Measurements from ENCODE around the gene SNAP29. TPM values are rescaled to one million over a fixed set of nuclear protein-coding genes. Genes with fewer than 3 reads are reported as not detected.

SNAP29 gene
- total and polyA plus RNA-seq, 9 of the 15 experiments (the other 6 are each of a cell fraction or from before 2014, with no cell fraction given) = 19.5 to 250 (median 75.9) TPM

DNA sequence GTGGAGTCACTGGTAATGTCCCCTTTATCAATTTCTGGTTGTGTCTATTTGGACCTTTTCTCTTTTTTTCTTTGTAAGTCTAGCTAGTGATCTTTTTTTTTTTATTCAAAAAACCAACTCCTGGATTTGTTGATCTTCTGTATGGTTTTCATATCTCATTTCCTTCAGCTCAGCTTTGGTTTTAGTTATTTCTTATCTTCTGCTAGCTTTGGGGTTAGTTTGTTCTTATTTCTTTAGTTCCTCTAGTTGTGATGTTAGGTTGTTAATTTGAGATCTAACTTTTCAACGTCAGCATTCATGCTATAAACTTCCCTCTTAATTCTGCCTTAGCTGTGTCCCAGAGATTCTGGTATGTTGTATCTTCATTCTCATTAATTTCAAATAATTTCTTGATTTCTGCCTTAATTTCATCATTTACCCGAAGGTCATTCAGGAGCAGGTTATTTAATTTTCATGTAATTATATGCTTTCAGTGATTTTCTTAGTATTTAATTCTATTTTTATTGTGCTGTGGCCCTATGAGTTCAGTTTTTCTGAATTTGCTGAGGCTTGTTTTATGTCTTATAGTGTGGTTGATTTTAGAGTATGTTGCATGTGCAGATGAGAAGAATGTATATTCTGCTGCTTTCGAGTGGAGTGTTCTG lies 29.2 kb upstream of the SNAP29 start (continued):
- TF ChIP-seq, protein P1, sequence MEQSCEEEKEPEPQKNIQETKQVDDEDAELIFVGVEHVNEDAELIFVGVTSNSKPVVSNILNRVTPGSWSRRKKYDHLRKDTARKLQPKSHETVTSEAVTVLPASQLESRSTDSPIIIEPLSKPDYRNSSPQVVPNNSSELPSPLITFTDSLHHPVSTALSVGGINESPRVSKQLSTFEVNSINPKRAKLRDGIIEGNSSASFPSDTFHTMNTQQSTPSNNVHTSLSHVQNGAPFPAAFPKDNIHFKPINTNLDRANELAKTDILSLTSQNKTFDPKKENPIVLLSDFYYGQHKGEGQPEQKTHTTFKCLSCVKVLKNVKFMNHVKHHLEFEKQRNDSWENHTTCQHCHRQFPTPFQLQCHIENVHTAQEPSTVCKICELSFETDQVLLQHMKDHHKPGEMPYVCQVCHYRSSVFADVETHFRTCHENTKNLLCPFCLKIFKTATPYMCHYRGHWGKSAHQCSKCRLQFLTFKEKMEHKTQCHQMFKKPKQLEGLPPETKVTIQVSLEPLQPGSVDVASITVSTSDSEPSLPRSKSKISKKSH (CRISPR knock-in tag; IDR thresholded peaks at IDR 0.05) = peak; percentile 24; the same call in 1 of the 2 replicates
- TF ChIP-seq, protein P2, sequence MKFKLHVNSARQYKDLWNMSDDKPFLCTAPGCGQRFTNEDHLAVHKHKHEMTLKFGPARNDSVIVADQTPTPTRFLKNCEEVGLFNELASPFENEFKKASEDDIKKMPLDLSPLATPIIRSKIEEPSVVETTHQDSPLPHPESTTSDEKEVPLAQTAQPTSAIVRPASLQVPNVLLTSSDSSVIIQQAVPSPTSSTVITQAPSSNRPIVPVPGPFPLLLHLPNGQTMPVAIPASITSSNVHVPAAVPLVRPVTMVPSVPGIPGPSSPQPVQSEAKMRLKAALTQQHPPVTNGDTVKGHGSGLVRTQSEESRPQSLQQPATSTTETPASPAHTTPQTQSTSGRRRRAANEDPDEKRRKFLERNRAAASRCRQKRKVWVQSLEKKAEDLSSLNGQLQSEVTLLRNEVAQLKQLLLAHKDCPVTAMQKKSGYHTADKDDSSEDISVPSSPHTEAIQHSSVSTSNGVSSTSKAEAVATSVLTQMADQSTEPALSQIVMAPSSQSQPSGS (CRISPR knock-in tag; IDR thresholded peaks at IDR 0.05) = no peak
- TF ChIP-seq, protein P3, sequence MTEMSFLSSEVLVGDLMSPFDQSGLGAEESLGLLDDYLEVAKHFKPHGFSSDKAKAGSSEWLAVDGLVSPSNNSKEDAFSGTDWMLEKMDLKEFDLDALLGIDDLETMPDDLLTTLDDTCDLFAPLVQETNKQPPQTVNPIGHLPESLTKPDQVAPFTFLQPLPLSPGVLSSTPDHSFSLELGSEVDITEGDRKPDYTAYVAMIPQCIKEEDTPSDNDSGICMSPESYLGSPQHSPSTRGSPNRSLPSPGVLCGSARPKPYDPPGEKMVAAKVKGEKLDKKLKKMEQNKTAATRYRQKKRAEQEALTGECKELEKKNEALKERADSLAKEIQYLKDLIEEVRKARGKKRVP (CRISPR knock-in tag; IDR thresholded peaks at IDR 0.05) = no peak
- TF ChIP-seq CSDE1 (IDR thresholded peaks at IDR 0.05) (no peak), LEF1 (IDR thresholded peaks at IDR 0.05) (no peak), GABPA (tag; conservative IDR thresholded peaks at IDR 0.05; ENCODE audit: low read depth) (no peak), SIN3B (IDR thresholded peaks at IDR 0.05; ENCODE audit: low read depth) (no peak), ZFP30 (CRISPR knock-in tag; IDR thresholded peaks at IDR 0.05; ENCODE audit: borderline replicate concordance) (no peak), ASH1L (IDR thresholded peaks at IDR 0.05; ENCODE audit: borderline replicate concordance, low read depth, partially characterized antibody) (peak; percentile 18), ZNF699 (CRISPR knock-in tag; IDR thresholded peaks at IDR 0.05; ENCODE audit: insufficient replicate concordance) (no peak), ZNF174 (CRISPR knock-in tag; IDR thresholded peaks at IDR 0.05) (no peak), TBP (optimal IDR thresholded peaks at IDR 0.05; ENCODE audit: low read depth, low read length) (no peak), ZNF143 (CRISPR knock-in tag; IDR thresholded peaks at IDR 0.05) (no peak), OTX1 (CRISPR knock-in tag; IDR thresholded peaks at IDR 0.05) (0 out of 2 replicates have a peak, but pooled peaks have one; percentile 44)
- TF ChIP-seq, protein P4, sequence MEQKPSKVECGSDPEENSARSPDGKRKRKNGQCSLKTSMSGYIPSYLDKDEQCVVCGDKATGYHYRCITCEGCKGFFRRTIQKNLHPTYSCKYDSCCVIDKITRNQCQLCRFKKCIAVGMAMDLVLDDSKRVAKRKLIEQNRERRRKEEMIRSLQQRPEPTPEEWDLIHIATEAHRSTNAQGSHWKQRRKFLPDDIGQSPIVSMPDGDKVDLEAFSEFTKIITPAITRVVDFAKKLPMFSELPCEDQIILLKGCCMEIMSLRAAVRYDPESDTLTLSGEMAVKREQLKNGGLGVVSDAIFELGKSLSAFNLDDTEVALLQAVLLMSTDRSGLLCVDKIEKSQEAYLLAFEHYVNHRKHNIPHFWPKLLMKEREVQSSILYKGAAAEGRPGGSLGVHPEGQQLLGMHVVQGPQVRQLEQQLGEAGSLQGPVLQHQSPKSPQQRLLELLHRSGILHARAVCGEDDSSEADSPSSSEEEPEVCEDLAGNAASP (IDR thresholded peaks at IDR 0.05) = no peak
- TF ChIP-seq, protein P5, sequence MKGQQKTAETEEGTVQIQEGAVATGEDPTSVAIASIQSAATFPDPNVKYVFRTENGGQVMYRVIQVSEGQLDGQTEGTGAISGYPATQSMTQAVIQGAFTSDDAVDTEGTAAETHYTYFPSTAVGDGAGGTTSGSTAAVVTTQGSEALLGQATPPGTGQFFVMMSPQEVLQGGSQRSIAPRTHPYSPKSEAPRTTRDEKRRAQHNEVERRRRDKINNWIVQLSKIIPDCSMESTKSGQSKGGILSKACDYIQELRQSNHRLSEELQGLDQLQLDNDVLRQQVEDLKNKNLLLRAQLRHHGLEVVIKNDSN (CRISPR knock-in tag; IDR thresholded peaks at IDR 0.05) = no peak
- TF ChIP-seq, protein P6, sequence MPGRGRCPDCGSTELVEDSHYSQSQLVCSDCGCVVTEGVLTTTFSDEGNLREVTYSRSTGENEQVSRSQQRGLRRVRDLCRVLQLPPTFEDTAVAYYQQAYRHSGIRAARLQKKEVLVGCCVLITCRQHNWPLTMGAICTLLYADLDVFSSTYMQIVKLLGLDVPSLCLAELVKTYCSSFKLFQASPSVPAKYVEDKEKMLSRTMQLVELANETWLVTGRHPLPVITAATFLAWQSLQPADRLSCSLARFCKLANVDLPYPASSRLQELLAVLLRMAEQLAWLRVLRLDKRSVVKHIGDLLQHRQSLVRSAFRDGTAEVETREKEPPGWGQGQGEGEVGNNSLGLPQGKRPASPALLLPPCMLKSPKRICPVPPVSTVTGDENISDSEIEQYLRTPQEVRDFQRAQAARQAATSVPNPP (IDR thresholded peaks at IDR 0.05; ENCODE audit: borderline replicate concordance, insufficient read depth, insufficient read length) = no peak
